GM23338 (cell line): Measurements from ENCODE around the gene SPA17. TPM values are rescaled to one million over a fixed set of nuclear protein-coding genes. Genes with fewer than 3 reads are reported as not detected.
A peak's percentile ranks its signal among the peaks of the same experiment; 100 is the strongest.

Experiments
- ATAC-seq: fragments of 200-7000 bp; cut with Tn5 transposase; 3 replicates; pipeline ENCODE4 v1.9.1; 2020
- DNase-seq: peaks from one replicate; pipeline ENCODE4 v3.0.0-alpha.2; 2015; ENCODE audit warnings: low spot score
- H2AFZ ChIP-seq: fragments of 200-600 bp; sonication (generic); 2 replicates; pipeline ENCODE4 v1.8.0; 2016; ENCODE audit warnings: antibody characterized with exemption, mild to moderate bottlenecking, moderate library complexity
- H3F3A ChIP-seq: fragments of 200-600 bp; sonication (generic); replicated peaks from 2 replicates; pipeline ENCODE4 v1.8.0; 2017; ENCODE audit warnings: antibody characterized with exemption, mixed run types, low read depth
- H3K27ac ChIP-seq: fragments of 200-600 bp; sonication (generic); 2 replicates; pipeline ENCODE4 v1.6.1; 2016; ENCODE audit warnings: low read depth
- H3K27me3 ChIP-seq: fragments of 200-600 bp; sonication (generic); 2 replicates; pipeline ENCODE4 v1.8.0; 2016; ENCODE audit warnings: mild to moderate bottlenecking, mixed run types, moderate library complexity; ENCODE audit not compliant: insufficient read depth
- H3K36me3 ChIP-seq: fragments of 200-600 bp; sonication (generic); 2 replicates; pipeline ENCODE4 v1.8.0; 2016; ENCODE audit warnings: mild to moderate bottlenecking; ENCODE audit not compliant: insufficient read depth
- H3K4me1 ChIP-seq: fragments of 200-600 bp; sonication (generic); 2 replicates; pipeline ENCODE4 v1.8.0; 2016; ENCODE audit warnings: mild to moderate bottlenecking, moderate library complexity; ENCODE audit not compliant: insufficient read depth
- H3K4me2 ChIP-seq: fragments of 200-600 bp; sonication (generic); 2 replicates; pipeline ENCODE4 v1.7.1; 2017; ENCODE audit warnings: mixed run types
- H3K4me3 ChIP-seq: fragments of 200-600 bp; sonication (generic); 2 replicates; pipeline ENCODE4 v1.6.1; 2016; ENCODE audit warnings: mixed run types
- H3K79me2 ChIP-seq: fragments of 200-600 bp; sonication (generic); replicated peaks from 2 replicates; pipeline ENCODE4 v1.8.0; 2017; ENCODE audit warnings: mild to moderate bottlenecking; ENCODE audit not compliant: insufficient read depth
- H3K9me2 ChIP-seq: fragments of 200-600 bp; sonication (generic); 2 replicates; pipeline ENCODE4 v1.8.0; 2017; ENCODE audit not compliant: insufficient read depth
- H4K20me1 ChIP-seq: fragments of 200-600 bp; sonication (generic); replicated peaks from 2 replicates; pipeline ENCODE4 v1.8.0; 2017; ENCODE audit warnings: mild to moderate bottlenecking; ENCODE audit not compliant: insufficient read depth
- H3K27ac Mint-ChIP-seq: 2 replicates; pipeline ENCODE4 v1.8.0; 2020; ENCODE audit warnings: inconsistent platforms, mild to moderate bottlenecking, moderate library complexity, mixed read lengths
- H3K27me3 Mint-ChIP-seq: 3 replicates; pipeline ENCODE4 v1.8.0; 2022; ENCODE audit warnings: low read depth, mild to moderate bottlenecking, moderate library complexity, mixed read lengths, inconsistent platforms; ENCODE audit not compliant: insufficient read depth, poor library complexity
- H3K36me3 Mint-ChIP-seq: 3 replicates; pipeline ENCODE4 v1.8.0; 2021; ENCODE audit warnings: low read depth, mild to moderate bottlenecking, inconsistent platforms, moderate library complexity, mixed read lengths
- H3K4me1 Mint-ChIP-seq: 3 replicates; pipeline ENCODE4 v1.8.0; 2020; ENCODE audit warnings: mild to moderate bottlenecking, inconsistent platforms, mixed read lengths
- H3K4me3 Mint-ChIP-seq: 3 replicates; pipeline ENCODE4 v1.8.0; 2021; ENCODE audit warnings: moderate library complexity, mild to moderate bottlenecking, inconsistent platforms, mixed read lengths
- H3K9me3 Mint-ChIP-seq: 3 replicates; pipeline ENCODE4 v1.8.0; 2020; ENCODE audit warnings: moderate library complexity, mild to moderate bottlenecking, inconsistent platforms, mixed read lengths
- CREB1 ChIP-seq: fragments of 250-450 bp; sonication (Bioruptor Pico); IDR thresholded peaks from 2 replicates; pipeline ENCODE4 v1.5.0; 2020; ENCODE audit warnings: low read depth, mild to moderate bottlenecking, moderate library complexity
- EZH2phosphoT487 ChIP-seq: fragments of 200-600 bp; sonication (generic); IDR thresholded peaks from one replicate; pipeline ENCODE4 v1.8.1; 2018; ENCODE audit warnings: antibody characterized with exemption; ENCODE audit not compliant: unreplicated experiment
- JUNB ChIP-seq: IDR thresholded peaks from one replicate; pipeline ENCODE4 v1.6.1; 2016; ENCODE audit warnings: antibody characterized with exemption; ENCODE audit not compliant: unreplicated experiment
- STAT1 ChIP-seq: IDR thresholded peaks from one replicate; pipeline ENCODE4 v1.6.1; 2016; ENCODE audit warnings: antibody characterized with exemption; ENCODE audit not compliant: unreplicated experiment
- ZNF114 ChIP-seq: fragments of 250-450 bp; sonication (Bioruptor Pico); IDR thresholded peaks from 2 replicates; pipeline ENCODE4 v1.5.0; 2020; ENCODE audit warnings: mild to moderate bottlenecking, moderate library complexity
- ZNF331 ChIP-seq: fragments of 250-450 bp; sonication (Bioruptor Pico); IDR thresholded peaks from 2 replicates; pipeline ENCODE4 v1.5.0; 2020; ENCODE audit warnings: low read depth, mild to moderate bottlenecking, moderate library complexity
- polyA plus RNA-seq: library from polyadenylated mRNA; unstranded; fragments of >200 nt; fragmentation: Nextera tagmentation; extraction: Ambion mirVana; gene quantifications from 2 replicates; pipeline ENCODE4 v1.2.1, GENCODE V29; 2016
- total RNA-seq: library from RNA; depleted of rRNA; stranded (reverse); fragments of >200 nt; shearing (Covaris generic); gene quantifications from 2 replicates; pipeline ENCODE4 v1.2.3, GENCODE V29; 2014
- TF ChIP-seq, protein P1 (sequence below), 2 experiments: fragments of 200-600 bp in 1 of 2; sonication (generic) in 1 of 2; conservative IDR thresholded peaks; 2 replicates each; pipeline versions ENCODE4 v1.5.1 to v1.6.1; 2016 to 2017; ENCODE audit warnings: antibody characterized with exemption in 2 of 2, low read depth in 2 of 2, mild to moderate bottlenecking in 2 of 2, moderate library complexity in 1 of 2
- TF ChIP-seq, protein P2 (sequence below): fragments of 250-450 bp; sonication (Bioruptor Pico); IDR thresholded peaks from 2 replicates; pipeline ENCODE4 v1.5.0; 2020; ENCODE audit warnings: mild to moderate bottlenecking, moderate library complexity

The SPA17 gene
- total and polyA plus RNA-seq, 2 experiments from 2014 or later = 3.2 to 14.9 TPM

DNA sequence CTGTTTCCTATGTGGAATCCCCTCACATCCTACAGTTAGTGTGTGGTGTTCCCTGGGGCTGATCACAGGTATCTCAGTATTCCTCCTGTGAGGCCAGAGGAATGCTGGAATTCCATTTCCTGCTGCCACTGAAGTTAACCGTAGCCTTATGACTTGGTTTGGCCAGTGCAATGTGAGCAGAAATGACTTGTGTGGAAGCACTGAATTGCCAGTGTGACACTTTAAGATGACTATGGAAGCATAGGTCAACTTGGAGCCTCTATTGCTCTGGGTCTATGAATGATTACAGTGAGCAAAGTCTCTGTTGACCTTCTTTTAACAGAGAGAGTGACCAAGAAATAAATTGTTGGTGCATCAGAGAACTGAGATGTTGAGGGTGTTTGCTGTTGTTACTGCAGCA is 34.5 kb upstream of the SPA17 start (continued):
- TF ChIP-seq, protein P1, sequence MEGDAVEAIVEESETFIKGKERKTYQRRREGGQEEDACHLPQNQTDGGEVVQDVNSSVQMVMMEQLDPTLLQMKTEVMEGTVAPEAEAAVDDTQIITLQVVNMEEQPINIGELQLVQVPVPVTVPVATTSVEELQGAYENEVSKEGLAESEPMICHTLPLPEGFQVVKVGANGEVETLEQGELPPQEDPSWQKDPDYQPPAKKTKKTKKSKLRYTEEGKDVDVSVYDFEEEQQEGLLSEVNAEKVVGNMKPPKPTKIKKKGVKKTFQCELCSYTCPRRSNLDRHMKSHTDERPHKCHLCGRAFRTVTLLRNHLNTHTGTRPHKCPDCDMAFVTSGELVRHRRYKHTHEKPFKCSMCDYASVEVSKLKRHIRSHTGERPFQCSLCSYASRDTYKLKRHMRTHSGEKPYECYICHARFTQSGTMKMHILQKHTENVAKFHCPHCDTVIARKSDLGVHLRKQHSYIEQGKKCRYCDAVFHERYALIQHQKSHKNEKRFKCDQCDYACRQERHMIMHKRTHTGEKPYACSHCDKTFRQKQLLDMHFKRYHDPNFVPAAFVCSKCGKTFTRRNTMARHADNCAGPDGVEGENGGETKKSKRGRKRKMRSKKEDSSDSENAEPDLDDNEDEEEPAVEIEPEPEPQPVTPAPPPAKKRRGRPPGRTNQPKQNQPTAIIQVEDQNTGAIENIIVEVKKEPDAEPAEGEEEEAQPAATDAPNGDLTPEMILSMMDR (conservative IDR thresholded peaks at IDR 0.05; ENCODE audit: low read depth in 2 of 2) = no peak
- no peak for TF ChIP-seq CREB1 (CRISPR knock-in tag)
- no peak for TF ChIP-seq ZNF331 (CRISPR knock-in tag)
- TF ChIP-seq STAT1 = no peak
- TF ChIP-seq EZH2phosphoT487 = no peak

DNA sequence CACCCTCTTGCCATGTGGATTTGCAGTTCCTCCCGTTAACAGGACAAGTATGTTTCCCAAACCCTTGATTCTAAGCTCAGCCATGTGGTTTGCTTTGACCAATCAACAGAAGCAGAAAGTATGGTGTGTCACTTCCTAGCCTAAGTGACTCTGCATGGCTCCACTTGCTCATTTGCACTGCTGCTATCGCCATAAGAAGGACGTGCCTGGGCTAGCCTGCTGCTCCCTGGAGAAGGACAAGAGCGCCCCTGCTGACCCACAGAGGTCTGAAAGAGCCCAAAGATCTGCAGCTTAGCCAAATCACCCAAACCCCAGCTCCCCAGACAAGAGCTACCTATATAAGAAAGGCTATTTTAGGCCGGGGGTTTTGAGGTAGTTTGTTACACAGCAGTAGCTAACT is 33.0 kb upstream of the SPA17 start:
- H3K4me2 ChIP-seq = no peak overlapping the region
- Mint-ChIP-seq H3K27ac (no peak overlapping the region), H3K36me3 (peaks cover 19% of the 10 kb centered on the region; the same call in 2 of the 3 replicates), H3K27me3 (peaks cover 6% of the 10 kb centered on the region), H3K4me1 (peaks cover 12% of the 10 kb centered on the region; the same call in 2 of the 3 replicates), H3K9me3 (peaks cover 6% of the 10 kb centered on the region; the same call in 1 of the 3 replicates), H3K4me3 (no peak overlapping the region)
- no peaks in the 10 kb centered on the region for H3F3A ChIP-seq
- H3K27ac ChIP-seq = no peak overlapping the region
- TF ChIP-seq, protein P2, sequence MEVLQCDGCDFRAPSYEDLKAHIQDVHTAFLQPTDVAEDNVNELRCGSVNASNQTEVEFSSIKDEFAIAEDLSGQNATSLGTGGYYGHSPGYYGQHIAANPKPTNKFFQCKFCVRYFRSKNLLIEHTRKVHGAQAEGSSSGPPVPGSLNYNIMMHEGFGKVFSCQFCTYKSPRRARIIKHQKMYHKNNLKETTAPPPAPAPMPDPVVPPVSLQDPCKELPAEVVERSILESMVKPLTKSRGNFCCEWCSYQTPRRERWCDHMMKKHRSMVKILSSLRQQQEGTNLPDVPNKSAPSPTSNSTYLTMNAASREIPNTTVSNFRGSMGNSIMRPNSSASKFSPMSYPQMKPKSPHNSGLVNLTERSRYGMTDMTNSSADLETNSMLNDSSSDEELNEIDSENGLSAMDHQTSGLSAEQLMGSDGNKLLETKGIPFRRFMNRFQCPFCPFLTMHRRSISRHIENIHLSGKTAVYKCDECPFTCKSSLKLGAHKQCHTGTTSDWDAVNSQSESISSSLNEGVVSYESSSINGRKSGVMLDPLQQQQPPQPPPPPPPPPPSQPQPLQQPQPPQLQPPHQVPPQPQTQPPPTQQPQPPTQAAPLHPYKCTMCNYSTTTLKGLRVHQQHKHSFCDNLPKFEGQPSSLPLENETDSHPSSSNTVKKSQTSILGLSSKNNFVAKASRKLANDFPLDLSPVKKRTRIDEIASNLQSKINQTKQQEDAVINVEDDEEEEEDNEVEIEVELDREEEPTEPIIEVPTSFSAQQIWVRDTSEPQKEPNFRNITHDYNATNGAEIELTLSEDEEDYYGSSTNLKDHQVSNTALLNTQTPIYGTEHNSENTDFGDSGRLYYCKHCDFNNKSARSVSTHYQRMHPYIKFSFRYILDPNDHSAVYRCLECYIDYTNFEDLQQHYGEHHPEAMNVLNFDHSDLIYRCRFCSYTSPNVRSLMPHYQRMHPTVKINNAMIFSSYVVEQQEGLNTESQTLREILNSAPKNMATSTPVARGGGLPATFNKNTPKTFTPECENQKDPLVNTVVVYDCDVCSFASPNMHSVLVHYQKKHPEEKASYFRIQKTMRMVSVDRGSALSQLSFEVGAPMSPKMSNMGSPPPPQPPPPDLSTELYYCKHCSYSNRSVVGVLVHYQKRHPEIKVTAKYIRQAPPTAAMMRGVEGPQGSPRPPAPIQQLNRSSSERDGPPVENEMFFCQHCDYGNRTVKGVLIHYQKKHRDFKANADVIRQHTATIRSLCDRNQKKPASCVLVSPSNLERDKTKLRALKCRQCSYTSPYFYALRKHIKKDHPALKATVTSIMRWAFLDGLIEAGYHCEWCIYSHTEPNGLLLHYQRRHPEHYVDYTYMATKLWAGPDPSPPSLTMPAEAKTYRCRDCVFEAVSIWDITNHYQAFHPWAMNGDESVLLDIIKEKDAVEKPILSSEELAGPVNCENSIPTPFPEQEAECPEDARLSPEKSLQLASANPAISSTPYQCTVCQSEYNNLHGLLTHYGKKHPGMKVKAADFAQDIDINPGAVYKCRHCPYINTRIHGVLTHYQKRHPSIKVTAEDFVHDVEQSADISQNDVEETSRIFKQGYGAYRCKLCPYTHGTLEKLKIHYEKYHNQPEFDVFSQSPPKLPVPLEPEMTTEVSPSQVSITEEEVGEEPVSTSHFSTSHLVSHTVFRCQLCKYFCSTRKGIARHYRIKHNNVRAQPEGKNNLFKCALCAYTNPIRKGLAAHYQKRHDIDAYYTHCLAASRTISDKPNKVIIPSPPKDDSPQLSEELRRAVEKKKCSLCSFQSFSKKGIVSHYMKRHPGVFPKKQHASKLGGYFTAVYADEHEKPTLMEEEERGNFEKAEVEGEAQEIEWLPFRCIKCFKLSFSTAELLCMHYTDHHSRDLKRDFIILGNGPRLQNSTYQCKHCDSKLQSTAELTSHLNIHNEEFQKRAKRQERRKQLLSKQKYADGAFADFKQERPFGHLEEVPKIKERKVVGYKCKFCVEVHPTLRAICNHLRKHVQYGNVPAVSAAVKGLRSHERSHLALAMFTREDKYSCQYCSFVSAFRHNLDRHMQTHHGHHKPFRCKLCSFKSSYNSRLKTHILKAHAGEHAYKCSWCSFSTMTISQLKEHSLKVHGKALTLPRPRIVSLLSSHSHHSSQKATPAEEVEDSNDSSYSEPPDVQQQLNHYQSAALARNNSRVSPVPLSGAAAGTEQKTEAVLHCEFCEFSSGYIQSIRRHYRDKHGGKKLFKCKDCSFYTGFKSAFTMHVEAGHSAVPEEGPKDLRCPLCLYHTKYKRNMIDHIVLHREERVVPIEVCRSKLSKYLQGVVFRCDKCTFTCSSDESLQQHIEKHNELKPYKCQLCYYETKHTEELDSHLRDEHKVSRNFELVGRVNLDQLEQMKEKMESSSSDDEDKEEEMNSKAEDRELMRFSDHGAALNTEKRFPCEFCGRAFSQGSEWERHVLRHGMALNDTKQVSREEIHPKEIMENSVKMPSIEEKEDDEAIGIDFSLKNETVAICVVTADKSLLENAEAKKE (CRISPR knock-in tag) = no peak
- TF ChIP-seq JUNB = no peak
- TF ChIP-seq ZNF114 (CRISPR knock-in tag) = no peak
- TF ChIP-seq, protein P1 (conservative IDR thresholded peaks at IDR 0.05; ENCODE audit: low read depth in 2 of 2) = peak; percentile 46 to 62
- TF ChIP-seq STAT1 = no peak
- H3K4me3 ChIP-seq = no peak overlapping the region
- no peaks in the 10 kb centered on the region for H3K27me3 ChIP-seq
- peak; percentile 63 for DNase-seq
- H3K4me1 ChIP-seq = no peaks in the 10 kb centered on the region
- no peaks in the 10 kb centered on the region for H3K79me2 ChIP-seq
- H3K9me2 ChIP-seq = peaks cover 11% of the 10 kb centered on the region; the same call in 1 of the 2 replicates
- H2AFZ ChIP-seq = no peak overlapping the region
- H4K20me1 ChIP-seq = no peaks in the 10 kb centered on the region; the same call in none of the 2 replicates
- H3K36me3 ChIP-seq = no peaks in the 10 kb centered on the region
- peak; percentile 64 for ATAC-seq
